Fibroblast of lung (primary cell): ENCODE data around the gene ZSCAN20. TPM values are rescaled to one million over a fixed set of nuclear protein-coding genes. Genes with fewer than 3 reads are reported as not detected.

Source experiments
- DNase-seq, 2 donors: peaks; one replicate each; pipeline versions ENCODE4 v3.0.0 to v3.0.0-alpha.2; 2010; ENCODE audit warnings: low read depth in 2 of 2
- H2AFZ ChIP-seq: 2 replicates; pipeline ENCODE4 v1.5.1; 2012; ENCODE audit warnings: low read length, control low read depth, inconsistent platforms
- H3K27ac ChIP-seq: 2 replicates; pipeline ENCODE4 v1.5.1; 2011; ENCODE audit warnings: low read length, control low read depth; ENCODE audit not compliant: insufficient read depth
- H3K27me3 ChIP-seq: 2 replicates; pipeline ENCODE4 v1.5.1; 2011; ENCODE audit warnings: mild to moderate bottlenecking, low read length; ENCODE audit not compliant: control insufficient read depth, insufficient read depth
- H3K36me3 ChIP-seq: 2 replicates; pipeline ENCODE4 v1.5.1; 2011; ENCODE audit warnings: low read length; ENCODE audit not compliant: control insufficient read depth, insufficient read depth
- H3K4me1 ChIP-seq: 2 replicates; pipeline ENCODE4 v1.5.1; 2011; ENCODE audit warnings: low read length; ENCODE audit not compliant: control insufficient read depth, insufficient read depth; ENCODE audit errors: extremely low read depth
- H3K4me2 ChIP-seq: 2 replicates; pipeline ENCODE4 v1.5.1; 2011; ENCODE audit warnings: low read length, control low read depth; ENCODE audit not compliant: insufficient read depth; ENCODE audit errors: extremely low read depth
- H3K4me3 ChIP-seq, 4 experiments: fragments of 200-600 bp in 1 of 4; sonication (generic) in 1 of 4; replicated peaks in 1 of 4; 2 replicates each; pipeline ENCODE4 v1.5.1; 2011 to 2016; ENCODE audit warnings: low read length in 4 of 4, low read depth in 3 of 4, mild to moderate bottlenecking in 3 of 4, control low read depth in 2 of 4, inconsistent platforms in 1 of 4, mixed read lengths in 1 of 4; ENCODE audit not compliant: insufficient read depth in 1 of 4; ENCODE audit errors: control extremely low read depth in 1 of 4
- H3K79me2 ChIP-seq: 2 replicates; pipeline ENCODE4 v1.5.1; 2012; ENCODE audit warnings: mild to moderate bottlenecking, low read length, inconsistent platforms; ENCODE audit not compliant: control insufficient read depth, insufficient read depth
- H3K9ac ChIP-seq: 2 replicates; pipeline ENCODE4 v1.5.1; 2011; ENCODE audit warnings: mild to moderate bottlenecking, low read length, control low read depth; ENCODE audit not compliant: insufficient read depth
- H3K9me3 ChIP-seq: 2 replicates; pipeline ENCODE4 v1.5.1; 2012; ENCODE audit warnings: low read depth, low read length; ENCODE audit not compliant: control insufficient read depth, insufficient read depth
- H4K20me1 ChIP-seq: 2 replicates; pipeline ENCODE4 v1.5.1; 2011; ENCODE audit warnings: low read length; ENCODE audit not compliant: control insufficient read depth, insufficient read depth; ENCODE audit errors: extremely low read depth
- CTCF ChIP-seq, 2 donors: IDR thresholded peaks in 1 of 2; conservative IDR thresholded peaks in 1 of 2; 1 replicate in 1 of 2; 2 replicates in 1 of 2; pipeline ENCODE4 v1.5.1; 2011 to 2012; ENCODE audit warnings: low read length in 2 of 2, control low read depth in 1 of 2, inconsistent platforms in 1 of 2, low read depth in 1 of 2, mild to moderate bottlenecking in 1 of 2
- EZH2 ChIP-seq: IDR thresholded peaks from 2 replicates; pipeline ENCODE4 v1.5.1; 2012; ENCODE audit warnings: low read length, control low read depth, mild to moderate bottlenecking; ENCODE audit errors: missing control alignments
- polyA plus RNA-seq, 2 donors: library from polyadenylated mRNA; depleted of rRNA in 1 of 2; stranded (reverse) in 1 of 2; unstranded in 1 of 2; fragments of >200 nt; gene quantifications; 2 replicates each; pipeline ENCODE4 v1.2.1, GENCODE V29; 2011 to 2012; ENCODE audit warnings: missing spikeins in 1 of 2
- total RNA-seq: library from RNA; depleted of rRNA; stranded (reverse); fragments of >200 nt; gene quantifications from 2 replicates; pipeline ENCODE4 v1.2.1, GENCODE V29; 2014

The ZSCAN20 gene
- total and polyA plus RNA-seq, 2 donors (not counting 1 experiment from before 2014, with no cell fraction given) = 3.1 to 13.0 TPM

GRCh38 chr1:33471416-33471815, 1.0 kb upstream of the ZSCAN20 start:
- no peak for DNase-seq
- Histone ChIP-seq H3K27ac (no peak overlapping the region), H3K9me3 (no peaks in the 10 kb centered on the region), H4K20me1 (no peaks in the 10 kb centered on the region), H3K4me2 (no peak overlapping the region), H3K4me3 (no peak overlapping the region), H3K9ac (no peak overlapping the region), H3K36me3 (no peaks in the 10 kb centered on the region), H3K27me3 (no peaks in the 10 kb centered on the region), H2AFZ (no peak overlapping the region), H3K79me2 (peaks cover 5% of the 10 kb centered on the region), H3K4me1 (peaks cover 16% of the 10 kb centered on the region)
- no peak for TF ChIP-seq EZH2
- no peak for TF ChIP-seq CTCF (conservative IDR thresholded peaks at IDR 0.05 in 1 of 2, IDR thresholded peaks at IDR 0.05 in 1 of 2; ENCODE audit: low read depth in 1 of 2, low read length in 2 of 2)

- Histone ChIP-seq H3K79me2 (peaks cover 5% of the 10 kb centered on the region), H4K20me1 (no peaks in the 10 kb centered on the region), H3K4me1 (peaks cover 16% of the 10 kb centered on the region), H3K4me3 (no peak overlapping the region), H3K36me3 (no peaks in the 10 kb centered on the region), H3K9me3 (no peaks in the 10 kb centered on the region), H3K27ac (no peak overlapping the region), H3K4me2 (no peak overlapping the region), H3K27me3 (no peaks in the 10 kb centered on the region), H2AFZ (no peak overlapping the region), H3K9ac (no peak overlapping the region)
- TF ChIP-seq EZH2 = no peak
- no peak for TF ChIP-seq CTCF (conservative IDR thresholded peaks at IDR 0.05 in 1 of 2, IDR thresholded peaks at IDR 0.05 in 1 of 2; ENCODE audit: low read depth in 1 of 2, low read length in 2 of 2)
- no peak for DNase-seq
Measured at GRCh38 chr1:33473900-33474299, 1.5 kb downstream of the ZSCAN20 start.

GRCh38 chr1:33477451-33477850, 5.0 kb downstream of the ZSCAN20 start:
- TF ChIP-seq EZH2 (no peak), CTCF (conservative IDR thresholded peaks at IDR 0.05 in 1 of 2, IDR thresholded peaks at IDR 0.05 in 1 of 2; ENCODE audit: low read depth in 1 of 2, low read length in 2 of 2) (no peak)

More at GRCh38 chr1:33477451-33477850, 5.0 kb downstream of the ZSCAN20 start:
- Histone ChIP-seq H3K27me3 (no peaks in the 10 kb centered on the region), H2AFZ (no peak overlapping the region), H3K79me2 (peaks cover 5% of the 10 kb centered on the region), H3K4me1 (peaks cover 4% of the 10 kb centered on the region), H3K36me3 (peaks cover 2% of the 10 kb centered on the region), H4K20me1 (no peaks in the 10 kb centered on the region), H3K9me3 (no peaks in the 10 kb centered on the region), H3K4me2 (no peak overlapping the region), H3K4me3 (no peak overlapping the region), H3K9ac (no peak overlapping the region), H3K27ac (no peak overlapping the region)
- no peak for DNase-seq
